T-helper 2 cell treated with Interferon-gamma antibody and Interleukin-4, amounts not matched to agents 5 μg/mL and 100 μg/mL, for 36 hours (primary cell): Measurements from ENCODE around the gene SLC5A3.

Experiments
- DNase-seq: peaks from one replicate; pipeline ENCODE4 v3.0.0; 2021; ENCODE audit warnings: low spot score
- H3K27ac Mint-ChIP-seq: one replicate; pipeline ENCODE4 v1.8.0; 2021; ENCODE audit warnings: mild to moderate bottlenecking, mixed read lengths
- H3K27me3 Mint-ChIP-seq: one replicate; pipeline ENCODE4 v1.8.0; 2021; ENCODE audit warnings: low read depth, mixed read lengths
- H3K36me3 Mint-ChIP-seq: one replicate; pipeline ENCODE4 v1.8.0; 2021; ENCODE audit warnings: low read depth, mixed read lengths
- H3K4me1 Mint-ChIP-seq: one replicate; pipeline ENCODE4 v1.8.0; 2021; ENCODE audit warnings: low read depth, mixed read lengths
- H3K4me3 Mint-ChIP-seq: one replicate; pipeline ENCODE4 v1.8.0; 2022; ENCODE audit warnings: mild to moderate bottlenecking, moderate library complexity, mixed read lengths
- H3K9me3 Mint-ChIP-seq: one replicate; pipeline ENCODE4 v1.8.0; 2021; ENCODE audit warnings: mixed read lengths

Gene SLC5A3

DNA sequence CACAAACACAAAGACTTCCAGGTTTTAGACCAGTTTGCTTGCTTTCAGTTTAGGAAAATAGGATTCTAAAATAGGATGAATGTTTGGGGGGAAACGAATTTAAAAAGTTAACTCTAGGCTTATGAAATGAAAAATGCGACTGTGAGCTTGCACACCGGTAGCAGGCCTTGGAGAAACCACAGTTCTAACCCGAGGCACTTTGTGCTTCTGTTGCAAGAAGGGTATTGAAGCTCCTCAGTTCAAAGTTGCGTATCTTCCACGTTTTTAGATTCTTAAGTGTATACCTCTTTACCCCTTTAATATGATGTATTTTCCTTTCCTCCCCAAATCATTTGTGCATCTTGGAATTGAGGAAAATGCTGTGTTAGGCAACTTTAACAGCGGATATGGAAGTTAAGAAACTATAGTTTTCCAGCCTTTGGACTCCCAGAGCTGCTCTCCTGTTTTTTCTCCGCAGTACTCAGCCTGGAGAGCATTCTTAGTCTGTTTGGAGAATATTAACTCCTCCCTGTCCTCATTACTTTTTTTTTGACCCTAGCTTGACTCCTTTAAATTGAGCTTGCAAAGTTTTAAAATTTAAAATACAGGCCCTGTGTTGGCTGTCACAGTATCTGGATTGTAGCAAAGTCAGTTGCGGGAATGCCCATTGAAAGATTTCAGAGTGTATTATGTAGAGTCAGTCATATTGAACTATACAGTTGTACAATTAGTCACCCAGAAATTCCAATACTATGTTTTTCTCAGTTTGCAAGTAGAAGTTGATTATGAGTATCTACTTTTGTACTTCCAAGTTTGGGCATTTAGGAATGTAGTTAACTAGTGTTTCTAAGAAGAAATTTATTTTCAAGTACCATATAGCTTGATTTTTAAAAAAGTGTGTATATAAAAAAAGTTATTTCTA, 2.6 kb downstream of the SLC5A3 start:
- H3K4me1 Mint-ChIP-seq, result peaks cover 67% of the 10 kb centered on the region
- H3K27ac Mint-ChIP-seq, result peak overlapping the region; percentile 80
- peak overlapping the region; percentile 93 for H3K4me3 Mint-ChIP-seq
- DNase-seq, result no peak
- H3K9me3 Mint-ChIP-seq, result no peaks in the 10 kb centered on the region
- H3K27me3 Mint-ChIP-seq, result no peaks in the 10 kb centered on the region
- peaks cover 60% of the 10 kb centered on the region for H3K36me3 Mint-ChIP-seq

DNA sequence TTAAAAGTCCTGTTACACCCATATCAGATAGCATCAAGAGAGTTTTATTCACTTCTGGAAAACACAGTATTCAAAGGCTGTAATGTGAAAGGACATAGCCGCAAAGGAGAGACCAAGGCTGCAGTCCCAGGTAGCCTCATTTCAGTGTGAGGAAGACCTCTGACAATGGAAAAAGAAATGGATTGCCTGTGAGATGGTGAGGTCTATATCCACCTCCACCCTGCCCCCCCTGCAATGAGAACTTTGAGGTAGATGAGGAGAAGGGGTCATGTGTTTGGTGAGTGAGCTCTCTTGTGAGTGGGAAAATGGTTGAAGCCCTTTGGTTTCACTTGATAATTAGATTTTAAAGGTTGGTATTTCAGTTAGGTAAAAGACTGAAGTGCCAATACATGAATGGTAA, 3.5 kb downstream of the SLC5A3 start:
- no peak for DNase-seq
- Mint-ChIP-seq H3K9me3 (no peaks in the 10 kb centered on the region), H3K27me3 (no peaks in the 10 kb centered on the region)

DNA sequence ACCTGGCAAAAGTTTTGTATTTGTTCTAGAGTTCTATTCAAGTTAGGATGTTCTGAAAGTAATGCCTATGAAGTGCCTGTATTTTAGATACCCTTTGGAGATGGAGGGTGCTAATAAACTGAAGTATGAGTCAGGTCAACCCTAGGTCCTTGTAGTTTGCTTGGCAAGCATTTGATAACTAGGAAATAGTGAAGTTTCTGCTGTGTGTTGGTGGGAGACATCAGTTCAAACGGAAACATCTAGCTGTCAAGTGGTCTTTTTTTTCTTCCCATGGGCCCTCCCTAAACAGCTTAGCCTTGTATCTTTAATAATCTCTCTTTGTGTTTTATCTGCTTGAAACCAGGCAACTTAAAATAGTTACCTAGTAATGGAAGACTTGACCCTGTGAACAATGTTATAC, 4.5 kb downstream of the SLC5A3 start:
- DNase-seq, result no peak
- no peaks in the 10 kb centered on the region for H3K27me3 Mint-ChIP-seq
- peak overlapping the region; percentile 68 for H3K27ac Mint-ChIP-seq
- H3K4me3 Mint-ChIP-seq, result peak overlapping the region; percentile 74
- peaks cover 79% of the 10 kb centered on the region for H3K4me1 Mint-ChIP-seq
- peaks cover 75% of the 10 kb centered on the region for H3K36me3 Mint-ChIP-seq
- H3K9me3 Mint-ChIP-seq, result no peaks in the 10 kb centered on the region

More for the DNA sequence above, 3.5 kb downstream of the SLC5A3 start:
- Mint-ChIP-seq H3K4me3 (peak overlapping the region; percentile 93), H3K27ac (no peak overlapping the region), H3K4me1 (peaks cover 72% of the 10 kb centered on the region), H3K36me3 (peaks cover 65% of the 10 kb centered on the region)

DNA sequence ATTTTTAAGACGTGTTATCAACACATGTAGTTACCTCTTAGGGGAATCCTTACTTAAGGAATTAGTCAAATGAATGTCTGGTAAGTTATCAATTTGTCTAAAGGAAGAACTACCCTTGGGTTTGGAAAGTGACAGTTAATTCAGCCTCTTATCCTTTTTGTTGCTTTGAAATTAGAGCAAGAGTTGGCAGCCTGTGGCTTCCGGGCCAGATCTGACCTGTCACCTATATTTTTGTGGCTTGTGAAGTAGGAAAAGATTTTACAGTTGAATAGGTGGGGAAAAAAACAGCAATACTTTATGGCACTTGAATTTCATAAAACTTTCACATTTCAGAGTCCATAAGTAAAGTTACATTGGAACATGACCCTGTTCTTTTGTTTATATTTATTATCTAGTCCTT, 5.5 kb downstream of the SLC5A3 start:
- peak; percentile 37 for DNase-seq
- Mint-ChIP-seq H3K36me3 (peaks cover 84% of the 10 kb centered on the region), H3K27ac (peak overlapping the region; percentile 68), H3K9me3 (no peaks in the 10 kb centered on the region), H3K27me3 (no peaks in the 10 kb centered on the region), H3K4me3 (peak overlapping the region; percentile 74), H3K4me1 (peaks cover 87% of the 10 kb centered on the region)

DNA sequence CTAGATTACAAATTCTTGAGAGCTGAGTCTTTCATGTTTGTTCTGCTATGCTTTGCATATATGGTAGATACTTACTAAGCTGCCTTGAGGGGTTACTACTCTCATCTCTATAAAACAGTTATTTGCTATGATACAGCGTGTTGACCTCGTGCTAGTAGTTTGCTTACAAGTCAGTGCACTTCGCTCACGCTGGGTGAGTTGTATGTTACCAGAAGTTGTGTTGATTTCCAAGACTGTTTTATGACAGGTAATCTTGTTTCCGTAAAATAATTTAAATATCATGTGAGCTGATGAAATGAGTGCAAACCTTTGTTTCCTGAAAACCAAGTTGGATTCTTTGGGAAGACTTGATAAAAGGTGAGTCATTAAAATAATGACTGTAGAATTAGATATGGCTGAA, 7.3 kb downstream of the SLC5A3 start:
- DNase-seq, result no peak
- H3K36me3 Mint-ChIP-seq, result peaks cover 73% of the 10 kb centered on the region
- H3K27me3 Mint-ChIP-seq, result no peaks in the 10 kb centered on the region
- peak overlapping the region; percentile 12 for H3K27ac Mint-ChIP-seq
- H3K9me3 Mint-ChIP-seq, result no peaks in the 10 kb centered on the region
- H3K4me1 Mint-ChIP-seq, result peaks cover 84% of the 10 kb centered on the region
- peak overlapping the region; percentile 5 for H3K4me3 Mint-ChIP-seq

DNA sequence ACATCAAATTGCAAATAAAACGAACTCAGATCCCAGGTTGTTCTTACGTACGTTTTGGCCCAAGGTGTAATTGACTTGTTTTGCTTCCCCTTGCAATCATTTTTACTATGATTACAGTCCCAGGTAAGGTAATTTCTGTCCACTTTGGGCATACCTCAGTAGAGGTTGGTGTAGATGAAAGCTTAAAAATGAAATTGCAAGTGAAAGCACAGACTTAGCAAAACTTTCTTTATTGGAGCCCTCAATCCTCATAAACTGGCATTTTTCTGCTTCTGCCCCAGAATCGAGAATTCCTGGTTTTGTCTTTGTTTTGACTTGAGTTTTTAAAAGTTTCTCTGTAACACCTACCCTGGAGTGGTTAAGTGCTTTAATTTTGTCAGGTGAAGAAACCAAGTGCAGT, 9.4 kb downstream of the SLC5A3 start:
- no peaks in the 10 kb centered on the region for H3K27me3 Mint-ChIP-seq
- peaks cover 58% of the 10 kb centered on the region for H3K36me3 Mint-ChIP-seq
- H3K27ac Mint-ChIP-seq, result peak overlapping the region; percentile 2
- H3K4me3 Mint-ChIP-seq, result peak overlapping the region; percentile 52
- no peak for DNase-seq
- H3K9me3 Mint-ChIP-seq, result no peaks in the 10 kb centered on the region
- H3K4me1 Mint-ChIP-seq, result peaks cover 64% of the 10 kb centered on the region

DNA sequence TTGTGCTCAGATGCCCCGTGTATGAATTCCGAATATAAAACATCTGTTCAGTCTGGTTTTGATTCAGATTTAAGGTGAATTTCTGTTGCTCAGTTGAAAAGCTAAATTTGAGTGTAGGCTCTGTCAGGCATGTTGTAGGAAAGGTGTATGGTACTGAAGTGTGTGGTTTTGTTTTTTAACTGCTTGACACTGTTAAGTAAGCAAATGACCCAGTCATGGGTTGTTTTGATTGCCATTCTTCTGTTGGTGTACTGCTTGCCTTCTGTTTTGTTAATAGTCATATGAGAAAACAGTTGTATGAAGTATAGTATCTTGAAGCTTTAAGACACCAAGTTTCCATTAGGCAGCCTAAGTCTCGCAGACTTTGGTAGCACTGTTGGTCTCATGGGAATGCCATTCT, 10.0 kb downstream of the SLC5A3 start:
- H3K4me1 Mint-ChIP-seq, result peaks cover 58% of the 10 kb centered on the region
- H3K36me3 Mint-ChIP-seq, result peaks cover 53% of the 10 kb centered on the region

DNA sequence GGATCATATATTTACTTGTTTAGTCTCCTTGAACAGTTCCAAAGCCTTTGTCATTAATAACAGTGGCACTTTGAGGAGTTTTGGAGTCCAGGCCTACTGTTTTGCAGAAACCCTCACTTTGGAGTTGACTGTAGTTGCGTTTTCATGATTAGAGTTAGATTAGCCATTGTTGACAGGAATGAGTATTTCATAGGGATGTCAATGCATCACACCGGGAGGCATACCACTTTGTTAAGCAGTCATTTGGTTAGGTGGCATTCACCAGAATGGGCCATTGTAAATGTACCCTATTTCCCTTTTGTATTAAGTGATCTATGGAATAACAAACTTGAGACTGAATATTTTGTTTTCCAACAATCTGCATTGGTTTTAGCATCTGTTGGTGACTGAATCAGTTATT, 11.8 kb downstream of the SLC5A3 start:
- no peak for DNase-seq
- no peaks in the 10 kb centered on the region for H3K27me3 Mint-ChIP-seq
- H3K27ac Mint-ChIP-seq, result peak overlapping the region; percentile 15
- peaks cover 52% of the 10 kb centered on the region for H3K4me1 Mint-ChIP-seq
- no peak overlapping the region for H3K4me3 Mint-ChIP-seq
- H3K9me3 Mint-ChIP-seq, result no peaks in the 10 kb centered on the region
- peaks cover 46% of the 10 kb centered on the region for H3K36me3 Mint-ChIP-seq

More for the DNA sequence above, 10.0 kb downstream of the SLC5A3 start:
- no peaks in the 10 kb centered on the region for H3K9me3 Mint-ChIP-seq
- peak overlapping the region; percentile 52 for H3K4me3 Mint-ChIP-seq
- no peak for DNase-seq
- H3K27me3 Mint-ChIP-seq, result no peaks in the 10 kb centered on the region
- H3K27ac Mint-ChIP-seq, result peak overlapping the region; percentile 62

DNA sequence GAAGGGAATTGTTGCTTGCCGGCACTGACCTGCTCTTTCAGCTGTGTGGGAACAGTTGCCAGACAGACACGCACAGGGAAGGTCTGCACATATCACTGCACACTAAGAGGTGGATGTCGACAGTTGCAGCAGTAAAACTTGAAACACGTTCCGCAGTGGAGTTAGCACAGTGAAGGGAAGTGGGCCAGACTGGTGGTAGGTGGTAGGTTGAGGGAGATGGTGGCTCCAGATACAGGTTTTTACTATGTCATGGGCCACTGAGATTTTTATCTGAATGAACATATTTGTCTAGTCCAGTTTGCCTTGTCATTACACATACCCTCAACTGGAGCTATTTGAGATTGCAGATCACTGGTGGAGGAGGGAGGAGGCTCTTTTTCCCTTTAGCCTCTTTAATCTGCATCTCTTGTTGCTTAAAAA, 13.5 kb downstream of the SLC5A3 start:
- H3K4me1 Mint-ChIP-seq, result peaks cover 48% of the 10 kb centered on the region

DNA sequence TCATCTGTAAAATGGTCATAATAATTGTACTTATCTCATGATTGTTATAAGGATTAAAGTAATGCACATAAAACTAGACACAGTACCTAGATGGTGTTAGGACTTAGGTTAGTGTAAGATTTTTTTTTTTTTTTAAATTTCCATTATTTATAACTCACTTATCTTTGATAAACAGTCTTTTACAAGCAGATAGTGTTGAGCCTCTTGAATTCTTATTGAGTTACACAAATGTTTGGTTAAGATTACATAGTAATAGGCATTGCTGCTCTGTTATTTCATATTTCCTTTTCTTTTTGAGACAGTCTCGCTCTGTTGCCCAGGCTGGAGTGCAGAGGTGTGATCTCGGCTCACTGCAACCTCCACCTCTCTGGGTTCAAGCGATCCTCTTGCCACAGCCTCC, 15.4 kb downstream of the SLC5A3 start:
- H3K4me1 Mint-ChIP-seq, result peaks cover 37% of the 10 kb centered on the region
- H3K9me3 Mint-ChIP-seq, result no peaks in the 10 kb centered on the region
- no peak for DNase-seq
- no peaks in the 10 kb centered on the region for H3K27me3 Mint-ChIP-seq
- peaks cover 25% of the 10 kb centered on the region for H3K36me3 Mint-ChIP-seq
- H3K4me3 Mint-ChIP-seq, result no peak overlapping the region
- H3K27ac Mint-ChIP-seq, result no peak overlapping the region

More for the DNA sequence above, 13.5 kb downstream of the SLC5A3 start:
- DNase-seq, result peak; percentile 48
- Mint-ChIP-seq H3K9me3 (no peaks in the 10 kb centered on the region), H3K36me3 (peaks cover 36% of the 10 kb centered on the region), H3K4me3 (no peak overlapping the region), H3K27ac (no peak overlapping the region), H3K27me3 (no peaks in the 10 kb centered on the region)

DNA sequence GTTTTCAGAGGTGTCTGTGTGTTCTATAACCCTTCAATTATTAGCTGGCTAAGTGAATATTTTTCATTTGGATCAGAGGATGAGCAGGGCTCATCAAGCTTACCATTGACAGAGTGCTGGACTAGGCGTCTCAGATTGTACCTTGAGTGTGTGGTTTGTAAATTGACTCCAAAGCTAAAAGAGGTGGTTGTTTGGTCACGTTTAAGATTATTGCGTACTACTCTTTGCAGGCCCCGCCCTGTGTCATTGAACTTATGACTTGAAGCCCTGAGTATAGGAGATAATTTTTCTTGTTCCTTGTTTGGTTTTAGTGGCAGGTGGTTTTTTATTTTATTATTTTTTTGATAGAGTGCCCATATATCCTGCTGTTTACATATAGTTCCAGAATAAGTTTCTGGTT, 17.7 kb downstream of the SLC5A3 start:
- Mint-ChIP-seq H3K4me3 (no peak overlapping the region), H3K9me3 (no peaks in the 10 kb centered on the region), H3K27me3 (no peaks in the 10 kb centered on the region), H3K36me3 (peaks cover 38% of the 10 kb centered on the region), H3K27ac (peak overlapping the region; percentile 23), H3K4me1 (peaks cover 34% of the 10 kb centered on the region)
- DNase-seq, result no peak

DNA sequence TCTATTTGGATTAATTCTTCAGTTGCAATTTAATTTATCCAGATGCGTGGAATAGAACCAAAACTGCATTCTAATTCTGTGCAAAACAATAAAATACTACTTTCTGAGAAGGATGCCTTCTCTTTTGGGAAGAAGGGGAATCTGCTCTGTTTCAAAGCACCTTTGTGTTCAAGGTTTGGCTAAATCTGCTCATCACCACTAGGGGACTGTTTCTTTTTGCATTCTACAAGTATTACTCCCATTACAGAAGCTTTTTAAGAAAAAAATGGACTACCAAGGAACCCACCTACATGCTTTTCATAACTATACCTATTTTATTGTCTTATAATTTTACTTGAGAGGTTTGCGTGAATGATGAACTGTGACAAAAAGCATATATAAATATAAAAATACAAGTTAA, 18.2 kb downstream of the SLC5A3 start:
- Mint-ChIP-seq H3K36me3 (peaks cover 39% of the 10 kb centered on the region), H3K4me1 (peaks cover 34% of the 10 kb centered on the region), H3K27me3 (no peaks in the 10 kb centered on the region), H3K9me3 (no peaks in the 10 kb centered on the region), H3K27ac (peak overlapping the region; percentile 14), H3K4me3 (no peak overlapping the region)
- DNase-seq, result no peak

DNA sequence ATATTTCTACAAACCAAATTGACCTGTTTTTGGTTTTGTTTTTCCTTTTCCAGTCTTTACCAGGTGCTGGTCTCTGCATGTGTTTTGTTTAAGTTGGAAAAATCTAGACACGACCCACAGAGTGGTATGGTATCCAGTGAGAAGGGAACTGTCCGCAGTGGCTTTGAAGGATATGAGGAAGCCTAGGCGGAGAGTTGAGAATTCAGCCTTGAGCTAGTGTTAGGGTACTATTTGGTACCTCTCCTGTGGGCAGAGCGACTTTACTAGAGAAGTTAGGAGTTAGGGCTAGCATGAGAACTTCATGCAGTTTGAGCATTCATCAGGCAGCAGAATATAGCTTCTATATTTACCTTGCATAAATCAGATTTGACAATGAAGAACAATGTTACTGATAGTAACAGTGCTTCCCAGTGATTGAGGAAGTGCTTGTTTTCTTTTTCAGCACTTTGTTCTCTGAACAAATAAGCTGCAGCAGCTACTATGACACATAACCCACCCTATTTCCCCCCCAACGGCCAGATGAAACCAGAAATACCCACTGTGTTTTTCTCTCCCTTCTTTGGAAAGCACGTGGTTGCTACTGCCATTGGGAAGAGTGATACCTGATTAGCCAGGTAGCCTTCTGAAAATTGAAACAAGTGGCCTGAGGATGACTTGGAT, 19.0 kb downstream of the SLC5A3 start:
- H3K9me3 Mint-ChIP-seq, result no peaks in the 10 kb centered on the region
- no peaks in the 10 kb centered on the region for H3K27me3 Mint-ChIP-seq
- DNase-seq, result no peak
- H3K4me1 Mint-ChIP-seq, result peaks cover 38% of the 10 kb centered on the region
- H3K27ac Mint-ChIP-seq, result no peak overlapping the region
- H3K4me3 Mint-ChIP-seq, result no peak overlapping the region
- H3K36me3 Mint-ChIP-seq, result peaks cover 47% of the 10 kb centered on the region

DNA sequence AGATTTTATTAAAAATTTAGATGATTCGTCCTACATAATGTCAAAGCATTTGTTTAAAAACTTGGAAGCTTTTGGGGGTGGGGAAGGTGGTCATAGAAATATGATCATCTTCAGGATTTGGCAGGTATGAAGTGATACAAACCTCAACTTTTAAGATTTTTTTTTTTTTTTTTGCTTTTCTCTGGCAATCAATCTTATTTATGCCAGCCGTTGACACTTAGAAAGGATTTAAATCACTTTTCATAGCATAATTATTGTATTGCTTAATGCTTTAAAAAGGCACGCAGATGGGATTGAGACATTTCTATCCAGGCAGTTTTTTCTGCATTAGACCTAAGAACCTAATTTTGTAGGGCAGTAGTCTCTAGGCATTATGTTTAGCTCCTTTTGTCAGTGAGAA, 19.7 kb downstream of the SLC5A3 start:
- Mint-ChIP-seq H3K27me3 (no peaks in the 10 kb centered on the region), H3K9me3 (no peaks in the 10 kb centered on the region), H3K36me3 (peaks cover 51% of the 10 kb centered on the region), H3K27ac (no peak overlapping the region), H3K4me1 (peaks cover 38% of the 10 kb centered on the region), H3K4me3 (no peak overlapping the region)
- DNase-seq, result no peak
